ENCODE data around the gene MYO15A.

MYO15A gene

GRCh38 chr17:18224053-18224386, 115.5 kb downstream of the MYO15A start:
- DNase-seq (ENCODE audit: low read depth), result no peak

GRCh38 chr17:18224387-18225120, 116.0 kb downstream of the MYO15A start:
- no peak for DNase-seq (ENCODE audit: low read depth)

GRCh38 chr17:18225121-18225641, 116.6 kb downstream of the MYO15A start, which contains the start of gene LLGL1:
Gene LLGL1 (plus strand): TSS chr17:18225635. CDS start chr17:18225683, 48 bp downstream.
- DNase-seq (ENCODE audit: low read depth), result peak; percentile 91

DNA sequence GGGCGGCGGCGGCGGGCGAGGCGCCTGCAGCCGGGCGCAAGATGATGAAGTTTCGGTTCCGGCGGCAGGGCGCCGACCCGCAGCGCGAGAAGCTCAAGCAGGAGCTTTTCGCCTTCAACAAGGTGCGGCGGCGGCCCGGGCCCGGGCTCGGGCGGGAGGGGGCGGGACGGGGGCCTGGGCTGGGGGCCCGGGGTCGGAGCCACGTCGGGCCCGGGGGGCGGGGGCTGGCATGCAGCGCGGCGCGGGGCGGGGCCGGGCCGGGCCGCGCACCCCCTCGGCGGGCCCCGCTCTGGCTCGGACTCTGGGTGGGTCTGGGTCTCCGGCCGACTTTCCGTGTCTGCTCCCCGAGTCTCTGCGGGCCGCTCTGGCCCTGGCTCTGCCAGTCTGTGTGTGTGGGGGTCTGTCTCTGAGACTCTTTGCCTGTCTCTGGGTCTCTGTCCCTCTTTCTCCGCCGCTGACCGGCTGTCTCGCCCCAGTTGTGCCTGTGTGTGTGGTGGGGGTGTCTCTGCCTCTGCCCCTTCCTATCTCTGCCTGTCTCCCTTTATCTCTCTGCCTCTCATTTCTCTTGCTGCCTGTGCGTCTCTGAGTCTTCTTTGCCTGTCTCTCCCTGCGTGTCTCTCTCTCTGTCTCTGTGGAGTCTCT, 117.2 kb downstream of the MYO15A start:
- no peak for DNase-seq (ENCODE audit: low read depth)

GRCh38 chr17:18226284-18226945, 117.9 kb downstream of the MYO15A start:
- DNase-seq (ENCODE audit: low read depth), result no peak

DNA sequence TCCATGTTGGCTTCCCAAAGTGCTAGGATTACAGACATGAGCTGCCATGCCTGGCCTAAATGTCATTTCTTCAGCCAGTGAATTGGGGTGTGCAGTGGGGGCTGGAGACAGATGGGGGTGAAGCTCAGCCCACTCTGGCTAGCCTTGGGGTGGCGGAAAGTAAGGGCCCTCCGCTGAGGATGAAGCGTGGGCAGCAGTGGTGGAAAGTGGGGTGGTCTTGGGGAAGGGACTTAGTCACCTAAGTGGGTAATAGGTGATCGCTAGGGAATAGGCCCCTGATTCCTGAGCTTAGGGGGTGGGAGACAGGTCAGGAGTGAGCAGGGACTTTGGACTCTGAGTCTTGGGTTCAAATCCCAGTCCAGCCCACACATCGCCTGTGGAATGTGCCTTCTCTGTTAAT, 119.1 kb downstream of the MYO15A start:
- DNase-seq (ENCODE audit: low read depth), result no peak

- DNase-seq (ENCODE audit: low read depth), result no peak
Observed at GRCh38 chr17:18228176-18228682, 119.7 kb downstream of the MYO15A start.

DNA sequence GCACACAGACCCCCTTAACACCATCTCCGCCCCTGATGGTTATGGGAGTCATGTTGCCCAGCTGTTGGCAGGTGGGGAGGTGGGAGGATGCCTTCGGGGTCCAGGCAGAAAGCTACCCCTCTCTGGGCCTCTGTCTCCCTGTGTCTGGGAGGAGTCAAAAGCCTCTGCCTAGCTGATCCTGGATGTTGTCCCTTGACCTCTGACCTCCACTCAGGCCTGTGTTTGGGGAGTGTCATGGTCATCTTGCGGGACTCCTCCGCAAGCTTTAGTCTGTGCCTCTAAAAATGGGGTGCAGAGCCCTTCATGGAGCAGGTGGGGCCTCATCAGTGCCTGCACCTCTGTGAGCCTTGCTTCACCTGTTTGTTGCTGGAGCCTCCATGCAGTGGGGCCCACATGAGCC, 120.7 kb downstream of the MYO15A start:
- DNase-seq (ENCODE audit: low read depth), result no peak
